HG03103 (cell line): Measurements from ENCODE around the gene FAM186B.

Experiments used
- ATAC-seq: cut with Tn5 transposase; IDR thresholded peaks from one replicate; pipeline ENCODE4 v1.9.1; 2021; ENCODE audit warnings: low read depth; ENCODE audit not compliant: unreplicated experiment

FAM186B gene

GRCh38 chr12:49540229-49541139, 65.0 kb downstream of the FAM186B start:
- ATAC-seq = no peak

DNA sequence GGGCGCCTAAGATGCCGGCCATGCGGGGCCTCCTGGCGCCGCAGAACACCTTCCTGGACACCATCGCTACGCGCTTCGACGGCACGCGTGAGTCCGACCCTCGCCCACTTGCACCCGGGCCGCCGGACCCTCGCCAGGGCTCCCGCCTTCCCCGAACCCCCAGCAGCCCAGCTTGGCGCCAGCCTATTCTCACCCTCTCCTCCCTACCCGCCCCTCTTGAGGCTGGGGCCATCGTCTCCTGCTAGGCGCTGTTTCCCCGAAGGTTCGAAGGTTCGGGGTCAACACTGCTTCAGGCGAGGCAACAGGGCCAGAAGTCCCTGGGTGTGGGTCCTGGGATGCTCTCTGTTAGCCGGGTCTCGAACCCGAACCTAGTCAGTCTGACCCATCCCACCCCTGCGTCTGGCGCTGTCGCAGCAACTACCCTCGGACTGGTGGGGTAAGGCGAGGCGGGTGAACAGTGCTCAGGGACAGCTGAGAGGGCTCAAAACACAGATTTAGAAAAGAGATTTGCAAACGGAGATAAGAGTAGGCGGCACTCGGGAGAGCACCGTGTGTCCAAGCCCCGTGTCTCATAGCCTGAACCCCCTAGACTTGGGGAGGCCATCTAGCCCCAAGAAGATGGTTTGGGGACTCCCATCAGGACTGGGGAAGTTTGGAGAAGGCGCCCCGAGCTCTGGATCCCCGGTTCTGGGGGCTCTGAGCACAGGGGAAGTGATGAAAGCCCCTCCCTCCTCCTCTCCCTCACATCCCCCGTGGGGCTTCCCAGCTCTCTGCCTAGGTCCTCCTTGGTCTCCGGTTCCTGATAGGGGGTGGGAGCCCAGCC, 65.8 kb downstream of the FAM186B start:
- ATAC-seq = no peak

DNA sequence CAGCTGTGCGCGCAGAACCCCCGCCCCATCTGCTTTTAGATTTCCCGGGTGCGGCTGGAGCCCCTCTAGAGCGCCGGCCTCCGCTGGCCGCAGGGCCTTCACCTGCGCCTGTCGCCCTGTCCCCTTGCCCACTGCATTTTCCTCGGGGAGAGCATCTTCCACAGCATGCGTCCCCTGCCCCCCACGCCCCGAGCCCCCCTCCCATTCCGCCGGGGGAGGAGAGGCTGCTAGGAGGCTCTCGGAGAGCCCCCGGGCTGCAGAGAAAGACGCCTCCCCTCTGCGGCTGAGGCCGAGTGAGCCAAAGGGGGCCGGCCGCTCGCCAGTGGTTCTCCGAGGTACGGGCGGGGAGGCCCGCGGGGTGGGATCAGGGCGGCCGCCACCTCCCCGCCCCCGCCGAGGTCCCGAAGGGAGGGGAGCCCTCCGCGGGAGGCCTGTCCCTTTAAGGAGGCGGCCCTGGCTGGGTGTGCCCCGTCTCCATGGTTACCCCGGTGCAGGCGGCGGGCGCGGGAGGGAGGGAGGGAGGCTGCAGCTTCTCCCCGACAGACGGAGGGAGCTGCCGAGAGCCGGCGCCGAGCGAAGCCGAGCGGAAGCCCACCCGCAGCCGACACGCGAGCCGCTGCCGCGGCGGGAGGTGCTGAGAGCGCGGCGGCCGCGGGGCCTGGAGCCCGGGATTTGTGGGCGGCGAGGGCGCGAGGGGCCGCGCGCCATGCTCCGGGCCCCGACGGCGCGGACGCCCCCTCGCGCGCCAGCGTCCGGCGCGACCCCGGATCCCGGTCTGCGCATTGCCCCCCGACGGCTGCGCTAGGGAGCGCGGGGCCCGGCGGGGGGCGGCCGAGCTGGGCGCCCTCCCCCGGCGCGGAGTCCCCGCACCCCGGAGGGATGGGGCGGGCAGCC, 66.7 kb downstream of the FAM186B start, which contains the start of gene KCNH3:
KCNH3 (plus strand) TSS at position 521 of the 894 bp plus-strand sequence. CDS start 387 bp downstream, outside the sequence.
- ATAC-seq = peak; percentile 65

DNA sequence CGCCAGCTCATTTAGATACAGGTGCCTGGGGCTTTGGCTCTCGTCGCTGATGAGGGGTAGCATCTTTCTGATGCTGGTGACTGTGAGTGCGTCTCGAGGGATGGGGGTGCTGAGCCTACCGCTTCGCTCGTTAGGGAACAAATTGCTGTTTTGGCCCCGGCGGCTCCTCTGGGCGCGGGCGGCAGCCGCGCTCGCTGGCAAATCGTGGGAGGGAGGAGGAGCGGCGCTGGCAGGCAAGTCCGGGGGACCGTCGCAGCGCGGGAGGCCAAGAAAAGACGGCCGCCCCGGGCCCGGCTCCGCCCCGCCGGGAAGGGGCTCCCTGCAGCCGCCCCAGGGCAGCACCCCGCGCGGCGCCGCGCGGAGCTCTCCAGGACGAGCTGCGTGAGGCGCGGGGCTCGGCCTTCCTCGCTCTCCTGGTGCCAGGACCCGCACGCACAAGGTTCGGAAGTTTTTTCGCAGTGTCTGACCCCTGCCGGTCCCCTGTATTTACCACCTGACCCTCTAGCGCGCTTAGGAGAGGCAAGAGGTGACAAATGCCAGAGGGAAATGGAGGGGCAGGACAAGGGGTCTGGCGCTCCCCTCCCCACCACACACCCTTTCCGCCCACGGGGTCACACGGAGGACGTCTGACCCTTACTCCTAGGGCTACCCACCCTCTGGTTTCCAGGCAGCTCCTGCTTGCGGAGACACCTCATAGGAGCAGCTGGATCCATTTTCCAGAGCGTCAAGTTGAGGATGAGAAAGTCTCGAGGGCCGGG, 67.5 kb downstream of the FAM186B start:
- ATAC-seq = no peak
